Endothelial cell of umbilical vein (primary cell): Measurements from ENCODE around the gene CEACAM7. TPM values are rescaled to one million over a fixed set of nuclear protein-coding genes. Genes with fewer than 3 reads are reported as not detected.

Experiments
- BruUV-seq: library from RNA; stranded (reverse); fragments of 400-500 nt; replicated peaks from 2 replicates; lab custom pipeline; 2021; lab: Mats Ljungman, UMichigan
- CTCF ChIA-PET: fragments of 300-600, 350-600 bp; sonication (Branson Sonifier 250); formaldehyde crosslinking; loops from one replicate; lab custom pipeline; 2021; ENCODE audit warnings: antibody characterized with exemption, inconsistent platforms; lab: Charles Lee
- POLR2A ChIA-PET: fragments of 300-600, 350-600 bp; sonication (Branson Sonifier 250); formaldehyde crosslinking; loops from one replicate; lab custom pipeline; 2021; ENCODE audit warnings: antibody characterized with exemption, inconsistent platforms; lab: Charles Lee
- DNase-seq: peaks from one replicate; pipeline ENCODE4 v3.0.0-alpha.2; 2011; ENCODE audit warnings: low read depth, low spot score
- FAIRE-seq: peaks from 2 replicates; lab custom pipeline; 2011; peaks lifted over from hg19 to GRCh38; lab: Jason Lieb, UNC
- H2AFZ ChIP-seq: 2 replicates; pipeline ENCODE4 v1.6.0; 2012; ENCODE audit warnings: low read depth, low read length, control low read depth, inconsistent platforms
- H3K27ac ChIP-seq: 2 replicates; pipeline ENCODE4 v1.5.1; 2011; ENCODE audit warnings: low read depth, mild to moderate bottlenecking, control low read depth, low read length, moderate library complexity; ENCODE audit not compliant: insufficient read depth
- H3K27me3 ChIP-seq, 2 experiments: 2 replicates each; pipeline versions ENCODE4 v1.6.0 to v1.6.1; 2011; ENCODE audit warnings: low read length in 2 of 2, mixed read lengths in 1 of 2; ENCODE audit not compliant: control insufficient read depth in 2 of 2, insufficient read depth in 2 of 2
- H3K36me3 ChIP-seq, 2 experiments: 2 replicates in 1 of 2; 3 replicates in 1 of 2; pipeline ENCODE4 v1.5.1; 2011; ENCODE audit warnings: low read length in 2 of 2, mild to moderate bottlenecking in 1 of 2, moderate library complexity in 1 of 2; ENCODE audit not compliant: control insufficient read depth in 2 of 2, insufficient read depth in 2 of 2; ENCODE audit errors: extremely low read depth in 1 of 2
- H3K4me1 ChIP-seq: 3 replicates; pipeline ENCODE4 v1.5.1; 2011; ENCODE audit warnings: mild to moderate bottlenecking, low read length; ENCODE audit not compliant: control insufficient read depth, insufficient read depth; ENCODE audit errors: extremely low read depth
- H3K4me2 ChIP-seq: 2 replicates; pipeline ENCODE4 v1.6.1; 2011; ENCODE audit warnings: low read length, control low read depth, mixed read lengths; ENCODE audit not compliant: insufficient read depth
- H3K4me3 ChIP-seq, 3 experiments: fragments of 200-600 bp in 1 of 3; sonication (generic), shearing (Covaris generic) in 1 of 3; replicated peaks in 1 of 3; 2 replicates each; pipeline ENCODE4 v1.5.1; 2011 to 2016; ENCODE audit warnings: control low read depth in 3 of 3, low read length in 3 of 3, mild to moderate bottlenecking in 2 of 3, inconsistent platforms in 1 of 3, low read depth in 1 of 3, moderate library complexity in 1 of 3; ENCODE audit not compliant: insufficient read depth in 1 of 3
- H3K79me2 ChIP-seq: 2 replicates; pipeline ENCODE4 v1.6.0; 2012; ENCODE audit warnings: low read length, inconsistent platforms; ENCODE audit not compliant: control insufficient read depth, insufficient read depth
- H3K9ac ChIP-seq: replicated peaks from 2 replicates; pipeline ENCODE3; 2011; ENCODE audit warnings: low read length, control low read depth; ENCODE audit not compliant: insufficient read depth; ENCODE audit errors: extremely low read depth
- H3K9me1 ChIP-seq: replicated peaks from 3 replicates; pipeline ENCODE4 v1.6.0; 2011; ENCODE audit warnings: mild to moderate bottlenecking, low read length; ENCODE audit not compliant: control insufficient read depth, insufficient read depth; ENCODE audit errors: extremely low read depth
- H3K9me3 ChIP-seq: replicated peaks from 2 replicates; pipeline ENCODE4 v1.5.1; 2012; ENCODE audit warnings: low read length, inconsistent platforms; ENCODE audit not compliant: control insufficient read depth, insufficient read depth
- H4K20me1 ChIP-seq: replicated peaks from 2 replicates; pipeline ENCODE3; 2011; ENCODE audit warnings: mild to moderate bottlenecking, low read length; ENCODE audit not compliant: control insufficient read depth, insufficient read depth; ENCODE audit errors: extremely low read depth
- EZH2 ChIP-seq: IDR thresholded peaks from 2 replicates; pipeline ENCODE4 v1.6.1; 2012; ENCODE audit warnings: borderline replicate concordance, low read depth, mild to moderate bottlenecking, moderate library complexity, low read length, inconsistent platforms; ENCODE audit not compliant: severe bottlenecking
- FOS ChIP-seq: IDR thresholded peaks from 2 replicates; pipeline ENCODE4 v1.6.1; 2011; ENCODE audit warnings: mild to moderate bottlenecking, low read length, moderate library complexity, borderline replicate concordance; ENCODE audit not compliant: insufficient read depth
- GATA2 ChIP-seq: IDR thresholded peaks from 2 replicates; pipeline ENCODE4 v1.7.0; 2011; ENCODE audit warnings: low read depth, mild to moderate bottlenecking, moderate library complexity, mixed read lengths, low read length; ENCODE audit not compliant: insufficient read length, insufficient read depth
- JUN ChIP-seq: IDR thresholded peaks from 2 replicates; pipeline ENCODE4 v1.6.1; 2011; ENCODE audit warnings: borderline replicate concordance, low read depth; ENCODE audit not compliant: insufficient read length, insufficient read depth
- MYC ChIP-seq: IDR thresholded peaks from one replicate; pipeline ENCODE4 v1.6.1; 2011; ENCODE audit warnings: mild to moderate bottlenecking, low read depth, low read length
- POLR2A ChIP-seq: IDR thresholded peaks from 2 replicates; pipeline ENCODE4 v1.6.1; 2012; ENCODE audit warnings: low read depth, mild to moderate bottlenecking, control low read depth, low read length
- POLR2AphosphoS5 ChIP-seq: IDR thresholded peaks from 2 replicates; pipeline ENCODE4 v1.6.1; 2012; ENCODE audit warnings: low read depth, mild to moderate bottlenecking, control low read depth, low read length, moderate library complexity; ENCODE audit not compliant: insufficient read depth
- dilution Hi-C: fragments of 300-500 bp; cut with MboI; formaldehyde crosslinking; loops from one replicate; pipeline ENCODE4 v1.15.0; 2019; ENCODE audit warnings: low sequenced_read_pairs; ENCODE audit not compliant: extremely low pct_ligation_motif_present
- intact Hi-C: fragments of 100-400 bp; cut with micrococcal nuclease; formaldehyde crosslinking; loops from one replicate; pipeline ENCODE4 v1.10.0; 2022
- polyA plus RNA-seq, 4 experiments: library from polyadenylated mRNA; depleted of rRNA in 3 of 4; stranded (reverse) in 3 of 4; unstranded in 1 of 4; fragments of >200 nt; gene quantifications; 2 replicates each; pipeline versions ENCODE4 v1.2.1 to v1.2.3, GENCODE V29; 2011 to 2012; ENCODE audit warnings: missing spikeins in 1 of 4
- total RNA-seq: library from RNA; stranded (reverse); gene quantifications from 2 replicates; pipeline ENCODE4 v1.2.3, GENCODE V29; 2021
- TF ChIP-seq, protein P1 (sequence below), 2 donors: IDR thresholded peaks; 1 replicate in 1 of 2; 2 replicates in 1 of 2; pipeline ENCODE4 v1.5.1; 2011; ENCODE audit warnings: low read length in 2 of 2, mild to moderate bottlenecking in 2 of 2, moderate library complexity in 2 of 2, control low read depth in 1 of 2, inconsistent platforms in 1 of 2, low read depth in 1 of 2; ENCODE audit not compliant: insufficient read depth in 1 of 2; ENCODE audit errors: extremely low read depth in 1 of 2
- TF ChIP-seq, protein P2 (sequence below): IDR thresholded peaks from 2 replicates; pipeline ENCODE4 v1.6.1; 2011; ENCODE audit not compliant: insufficient read depth, insufficient read length

CEACAM7 gene
- total and polyA plus RNA-seq, 2 donors (not counting 3 experiments of a cell fraction or from before 2014, with no cell fraction given) = 0.03 TPM; not detected in 1

DNA sequence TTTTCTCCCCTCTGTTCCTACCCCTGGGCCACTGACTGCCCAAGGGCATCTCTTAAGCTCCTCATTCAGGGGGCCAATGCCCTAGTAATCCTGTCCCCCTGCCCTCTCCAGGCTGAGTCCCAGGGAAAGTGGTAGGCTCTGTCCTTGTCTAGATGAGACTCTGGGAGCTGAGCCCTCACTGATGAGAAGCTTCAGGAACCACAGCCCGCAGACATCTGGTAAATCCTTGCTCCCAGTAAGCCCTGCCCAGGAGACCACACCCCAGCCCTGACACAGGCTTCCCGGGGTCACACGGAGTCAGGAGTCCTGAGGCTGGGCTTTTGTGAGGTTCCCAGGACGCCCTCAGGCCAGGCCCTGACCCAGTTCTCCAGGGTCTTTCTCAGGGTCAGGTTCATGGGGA, 63.1 kb downstream of the CEACAM7 start:
- Histone ChIP-seq H3K9me1 (no peaks in the 10 kb centered on the region), H3K27ac (no peak overlapping the region), H4K20me1 (no peaks in the 10 kb centered on the region), H3K4me3 (no peak overlapping the region), H3K79me2 (no peaks in the 10 kb centered on the region), H3K9me3 (no peaks in the 10 kb centered on the region), H3K27me3 (peaks cover 0 to 2% of the 10 kb centered on the region in 2 experiments), H3K36me3 (no peaks in the 10 kb centered on the region), H3K9ac (no peak overlapping the region), H3K4me1 (no peaks in the 10 kb centered on the region), H3K4me2 (no peak overlapping the region), H2AFZ (no peak overlapping the region)
- CTCF ChIA-PET = no interaction called here
- intact Hi-C loops (no loop called here), dilution Hi-C loops (no loop called here)
- no peak for FAIRE-seq
- TF ChIP-seq, protein P1, sequence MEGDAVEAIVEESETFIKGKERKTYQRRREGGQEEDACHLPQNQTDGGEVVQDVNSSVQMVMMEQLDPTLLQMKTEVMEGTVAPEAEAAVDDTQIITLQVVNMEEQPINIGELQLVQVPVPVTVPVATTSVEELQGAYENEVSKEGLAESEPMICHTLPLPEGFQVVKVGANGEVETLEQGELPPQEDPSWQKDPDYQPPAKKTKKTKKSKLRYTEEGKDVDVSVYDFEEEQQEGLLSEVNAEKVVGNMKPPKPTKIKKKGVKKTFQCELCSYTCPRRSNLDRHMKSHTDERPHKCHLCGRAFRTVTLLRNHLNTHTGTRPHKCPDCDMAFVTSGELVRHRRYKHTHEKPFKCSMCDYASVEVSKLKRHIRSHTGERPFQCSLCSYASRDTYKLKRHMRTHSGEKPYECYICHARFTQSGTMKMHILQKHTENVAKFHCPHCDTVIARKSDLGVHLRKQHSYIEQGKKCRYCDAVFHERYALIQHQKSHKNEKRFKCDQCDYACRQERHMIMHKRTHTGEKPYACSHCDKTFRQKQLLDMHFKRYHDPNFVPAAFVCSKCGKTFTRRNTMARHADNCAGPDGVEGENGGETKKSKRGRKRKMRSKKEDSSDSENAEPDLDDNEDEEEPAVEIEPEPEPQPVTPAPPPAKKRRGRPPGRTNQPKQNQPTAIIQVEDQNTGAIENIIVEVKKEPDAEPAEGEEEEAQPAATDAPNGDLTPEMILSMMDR (IDR thresholded peaks at IDR 0.05; ENCODE audit: extremely low read depth in 1 of 2, insufficient read depth in 1 of 2, low read depth in 1 of 2, low read length in 2 of 2) = no peak
- TF ChIP-seq, protein P2, sequence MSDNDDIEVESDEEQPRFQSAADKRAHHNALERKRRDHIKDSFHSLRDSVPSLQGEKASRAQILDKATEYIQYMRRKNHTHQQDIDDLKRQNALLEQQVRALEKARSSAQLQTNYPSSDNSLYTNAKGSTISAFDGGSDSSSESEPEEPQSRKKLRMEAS = no peak
- no peak for TF ChIP-seq FOS
- no peak for TF ChIP-seq POLR2AphosphoS5
- no peak for TF ChIP-seq MYC
- no peak for TF ChIP-seq EZH2
- TF ChIP-seq JUN = no peak
- no peak for TF ChIP-seq POLR2A
- no peak for TF ChIP-seq GATA2
- no TSS peak for BruUV-seq
- no peak for DNase-seq
- POLR2A ChIA-PET = no interaction called here
